Measurements from ENCODE around the gene SGPL1.
A peak's percentile ranks its signal among the peaks of the same experiment; 100 is the strongest.
"Not testable (repeated sequence)": the region's sequence is repeated elsewhere in the genome, so short reads cannot be mapped to it uniquely, and the experiment has no call there.

The SGPL1 gene

DNA sequence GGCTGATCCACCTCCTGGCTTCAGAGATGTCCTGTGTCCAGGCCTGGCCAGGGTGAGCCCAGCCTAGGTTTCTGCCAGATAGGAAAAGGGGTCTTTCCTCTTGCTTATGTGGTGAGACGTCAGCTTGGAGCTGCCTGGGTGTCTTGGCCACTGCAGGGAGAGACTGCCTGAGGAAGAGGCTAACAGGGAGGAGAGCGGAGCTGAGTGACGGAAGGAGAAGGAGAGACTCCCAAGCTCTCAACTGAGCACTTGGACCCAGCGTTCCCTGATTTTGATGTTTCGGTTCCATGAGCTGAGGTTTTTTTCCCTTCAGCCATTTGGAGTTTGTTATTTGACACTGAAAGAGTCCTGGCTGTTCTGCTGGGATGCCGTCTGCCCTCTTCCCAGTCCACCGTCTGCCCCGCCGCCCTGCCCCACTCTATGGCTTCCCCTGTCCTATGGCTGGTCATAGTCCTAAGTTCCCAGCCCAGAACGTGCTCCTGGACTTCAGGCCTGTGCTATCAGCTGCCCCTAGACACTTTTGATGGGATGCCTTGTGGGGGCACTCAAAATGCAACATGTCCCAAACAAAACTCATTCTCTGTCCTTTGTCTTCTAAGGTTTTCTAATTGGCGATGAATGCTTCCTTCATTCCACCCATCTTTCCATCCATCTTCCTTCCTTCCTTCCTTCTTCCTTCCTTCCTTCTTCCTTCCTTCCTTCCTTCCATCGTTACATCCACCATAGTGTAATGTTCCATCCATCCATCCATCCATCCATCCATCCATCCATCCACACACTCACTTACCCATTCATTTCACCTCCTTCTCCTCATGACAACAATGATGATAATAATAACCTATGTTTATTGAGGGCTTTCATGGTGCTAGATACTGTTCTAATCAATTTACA is 92.9 kb downstream of the SGPL1 start:
- DNase-seq: no peak

DNA sequence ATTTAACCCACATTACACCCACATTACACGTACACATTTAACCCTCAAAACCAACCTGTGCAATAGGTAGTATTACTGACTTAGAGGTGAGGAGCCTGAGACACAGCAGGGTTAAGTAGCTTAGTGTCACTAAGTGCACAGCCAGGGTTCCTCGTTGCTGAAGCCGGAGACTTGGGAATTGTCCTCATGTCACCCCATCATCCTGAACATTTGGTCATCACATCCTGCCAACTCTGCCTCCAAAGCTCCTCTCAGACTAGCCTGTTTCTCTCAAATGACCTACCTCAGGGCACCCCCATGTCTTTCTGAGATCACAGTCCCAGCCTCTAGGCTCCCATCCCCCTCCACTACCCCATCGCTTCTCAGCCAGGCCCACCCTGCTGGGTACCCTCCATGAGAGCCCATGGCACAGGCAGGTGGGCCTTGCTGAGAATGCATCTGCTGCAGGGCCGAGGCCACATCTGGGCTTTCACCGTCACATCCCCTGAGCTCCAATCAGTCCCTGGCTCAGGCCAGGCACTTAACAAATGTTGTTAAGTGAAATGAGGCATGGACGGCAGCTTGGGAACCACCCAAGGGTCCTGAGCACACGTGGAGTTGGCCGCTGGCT is 93.7 kb downstream of the SGPL1 start:
- DNase-seq: no peak

DNA sequence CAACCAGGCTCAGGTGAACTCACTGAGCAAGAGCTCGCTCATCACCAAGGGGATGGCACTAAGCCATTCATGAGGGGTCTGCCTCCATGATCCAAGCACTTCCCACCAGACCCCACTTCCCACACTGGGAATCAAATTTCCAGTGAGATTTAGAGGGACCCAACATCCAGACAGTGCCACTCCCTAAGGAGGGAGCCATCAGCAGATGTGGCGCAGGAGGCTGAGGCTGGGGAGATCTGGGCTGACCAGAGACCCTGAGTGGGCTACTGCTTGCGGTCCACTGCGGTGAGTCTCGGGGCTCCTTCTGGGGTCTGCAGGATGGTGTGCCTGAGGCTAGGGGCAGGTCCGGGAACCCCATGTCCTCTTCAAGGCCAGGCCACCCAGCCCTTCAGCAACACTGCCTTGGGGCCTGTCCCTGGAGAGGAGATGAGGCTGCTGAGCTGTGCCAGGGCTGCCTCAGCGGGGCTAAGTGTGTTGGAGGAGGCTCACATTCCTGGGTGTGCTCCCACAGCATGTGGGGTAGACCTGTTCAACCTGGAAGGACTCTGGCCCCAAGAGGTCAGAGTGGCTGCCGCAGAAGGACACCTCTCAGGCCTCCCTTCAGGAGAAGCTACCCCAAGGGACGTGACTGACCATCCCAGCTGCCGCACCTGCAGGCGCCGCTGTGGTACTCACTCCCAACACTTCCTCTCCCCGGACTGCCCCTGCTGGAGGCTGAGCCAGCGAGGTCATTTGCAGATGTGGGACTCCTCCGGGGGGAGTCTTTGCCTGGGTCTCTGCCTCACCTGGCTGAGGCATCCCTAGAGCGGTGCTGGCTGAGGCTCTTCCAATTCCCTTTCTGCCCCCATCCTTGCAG is 95.0 kb downstream of the SGPL1 start:
- no peak for DNase-seq

DNA sequence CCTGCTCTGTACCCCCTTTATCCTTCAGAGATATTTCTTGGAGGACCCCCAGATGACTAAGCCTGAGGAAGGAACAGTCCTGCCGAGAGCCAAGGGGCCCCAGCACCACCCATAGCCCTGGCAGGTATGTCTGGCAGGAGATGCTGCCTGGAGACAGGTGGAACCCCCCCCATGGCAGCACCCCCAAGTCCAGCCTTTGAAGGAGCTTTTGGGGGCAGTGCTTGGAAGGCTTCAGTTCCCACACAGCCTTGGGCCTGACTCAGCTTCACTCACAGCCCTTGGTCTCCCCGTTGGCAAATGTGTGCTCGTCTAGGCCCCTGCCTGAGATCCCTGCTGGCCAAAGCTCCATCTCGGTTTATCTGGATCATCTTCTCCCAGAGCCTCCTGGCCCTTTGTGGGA is 95.6 kb downstream of the SGPL1 start:
- DNase-seq: no peak

DNA sequence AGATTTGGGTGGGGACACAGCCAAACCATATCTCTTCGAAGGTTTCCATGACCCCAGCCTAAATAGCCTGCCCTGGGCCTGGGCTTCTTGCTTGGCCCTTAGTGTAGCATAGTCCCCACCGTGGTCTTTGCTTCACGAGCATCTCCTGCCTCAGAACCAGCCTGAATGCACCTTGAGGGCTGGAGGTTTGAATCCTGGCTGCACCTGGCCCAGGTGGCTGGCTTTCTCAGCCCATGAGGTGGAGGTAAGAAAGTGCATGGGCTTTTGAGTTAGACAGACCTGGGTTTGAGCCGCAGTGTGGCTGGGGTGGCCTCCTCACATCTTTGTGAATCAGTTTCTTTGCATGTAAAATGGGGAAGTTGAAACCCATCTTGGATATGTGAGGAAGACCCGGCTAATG is 96.8 kb downstream of the SGPL1 start:
- DNase-seq: no peak

DNA sequence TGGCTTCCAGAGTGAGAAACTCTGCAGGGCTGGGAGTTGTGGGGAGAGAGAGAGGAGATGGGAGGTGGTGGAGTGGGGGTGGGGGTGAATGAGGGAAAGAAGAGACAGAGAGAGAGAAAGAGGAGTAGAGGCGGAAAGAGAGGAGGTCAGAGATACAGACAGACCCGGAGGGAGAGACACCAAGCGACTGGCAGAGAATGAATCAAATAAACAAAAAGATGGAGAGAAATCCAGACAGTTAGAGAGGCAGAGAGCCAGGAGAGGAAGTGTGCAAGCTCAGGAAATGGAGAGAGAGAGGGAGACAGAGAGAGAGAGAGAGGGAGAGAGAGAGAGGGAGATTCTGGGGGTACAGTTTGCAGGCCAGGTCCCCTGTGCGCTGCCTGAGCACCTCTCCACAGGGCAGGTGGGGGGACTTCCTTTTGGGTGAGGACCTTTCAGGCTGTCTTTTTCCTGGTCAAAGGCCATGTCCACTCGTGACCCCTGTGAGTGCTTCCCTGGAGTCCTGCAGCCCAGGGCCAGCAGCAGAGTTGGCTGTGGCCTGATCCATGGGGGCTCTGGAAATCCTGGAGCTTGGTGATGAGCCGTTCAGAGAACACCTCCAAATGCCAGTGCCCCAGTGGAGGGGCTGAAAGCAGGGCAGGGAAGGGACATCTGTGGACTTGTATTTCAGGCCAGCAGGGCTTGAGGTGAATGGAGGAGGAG is 97.6 kb downstream of the SGPL1 start:
- no peak for DNase-seq

DNA sequence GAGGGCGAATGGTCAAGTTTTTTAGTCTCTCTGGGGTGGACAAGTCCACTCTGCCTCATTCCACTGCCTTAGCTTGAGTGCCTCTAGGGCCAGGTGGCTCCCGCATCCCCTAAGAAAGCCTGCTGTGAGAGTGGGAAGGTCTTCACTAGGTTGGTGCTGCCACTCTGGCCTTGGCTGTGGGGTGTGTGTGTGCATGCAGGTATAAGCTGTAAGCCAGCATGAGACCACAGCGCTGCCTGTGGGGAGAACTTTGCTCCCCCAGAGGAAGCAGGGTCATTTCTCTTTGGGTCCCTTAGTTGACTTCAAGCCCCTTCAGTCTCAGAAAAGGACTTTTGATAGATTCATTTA is 98.1 kb downstream of the SGPL1 start:
- DNase-seq: no peak

DNA sequence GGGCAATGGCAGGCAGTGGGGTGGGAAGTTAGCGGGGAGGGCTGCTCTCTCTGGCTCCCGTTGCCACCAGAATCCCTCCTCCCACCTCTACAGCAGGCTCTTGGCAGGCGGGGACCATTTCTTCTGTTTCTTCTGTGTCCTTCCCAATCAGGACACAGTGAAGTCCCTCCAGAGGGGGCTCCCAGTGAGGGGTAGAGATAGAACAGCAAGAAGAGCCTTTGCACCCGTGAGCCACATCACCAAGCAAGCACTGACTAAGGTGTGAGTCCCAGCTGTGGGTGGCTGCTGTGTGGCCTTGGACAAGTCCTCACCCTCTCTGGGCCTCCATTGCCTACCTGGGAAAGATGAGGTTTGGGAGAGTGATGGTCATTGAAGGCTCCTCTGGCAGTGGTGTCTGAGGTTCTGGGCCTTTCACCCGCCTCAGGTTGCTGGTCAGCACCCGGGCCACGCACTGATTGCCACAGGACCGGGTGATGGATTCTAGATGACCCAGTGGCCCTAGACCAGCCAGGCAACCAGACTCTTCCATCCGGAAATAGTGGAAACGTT is 98.6 kb downstream of the SGPL1 start:
- DNase-seq: no peak

DNA sequence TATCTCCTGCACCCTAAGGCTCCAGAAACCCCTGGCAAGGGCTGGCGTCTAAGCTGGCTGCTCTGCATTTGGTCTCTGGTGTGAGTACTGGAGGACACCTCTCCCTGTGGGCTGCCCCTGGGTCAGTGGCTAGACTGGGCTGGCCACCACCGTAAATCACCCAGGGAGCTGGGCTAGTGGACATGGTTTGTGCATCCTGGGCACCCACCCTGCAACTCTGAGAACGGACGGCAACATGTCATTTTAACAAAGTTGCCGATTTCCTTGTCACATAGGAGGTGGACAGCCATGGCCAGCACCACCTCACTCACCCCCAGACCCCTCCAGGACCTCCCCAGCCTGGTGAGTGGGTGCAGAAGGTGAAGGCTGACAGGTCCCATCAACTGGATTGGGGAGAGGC is 99.5 kb downstream of the SGPL1 start:
- no peak for DNase-seq

DNA sequence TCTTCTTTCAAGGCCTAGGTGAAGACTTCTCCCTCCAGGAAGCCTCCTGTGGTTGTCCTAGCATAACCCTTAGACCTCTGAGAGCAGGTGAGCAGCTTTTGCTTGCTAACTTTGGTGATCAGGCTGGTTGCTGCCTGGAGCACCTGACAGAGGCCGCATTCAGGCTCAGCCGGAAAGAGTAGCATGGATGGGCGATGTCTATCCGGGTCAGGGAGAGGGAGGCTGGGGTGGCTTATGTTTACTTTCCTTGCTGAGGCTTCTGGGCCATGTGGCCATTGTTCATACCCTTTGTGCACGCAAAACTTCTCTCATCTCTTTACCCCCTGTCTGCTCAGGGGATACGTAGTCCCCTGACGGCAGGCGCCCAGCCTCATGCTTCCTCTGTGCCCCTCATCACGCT is 100.1 kb downstream of the SGPL1 start:
- no peak for DNase-seq

DNA sequence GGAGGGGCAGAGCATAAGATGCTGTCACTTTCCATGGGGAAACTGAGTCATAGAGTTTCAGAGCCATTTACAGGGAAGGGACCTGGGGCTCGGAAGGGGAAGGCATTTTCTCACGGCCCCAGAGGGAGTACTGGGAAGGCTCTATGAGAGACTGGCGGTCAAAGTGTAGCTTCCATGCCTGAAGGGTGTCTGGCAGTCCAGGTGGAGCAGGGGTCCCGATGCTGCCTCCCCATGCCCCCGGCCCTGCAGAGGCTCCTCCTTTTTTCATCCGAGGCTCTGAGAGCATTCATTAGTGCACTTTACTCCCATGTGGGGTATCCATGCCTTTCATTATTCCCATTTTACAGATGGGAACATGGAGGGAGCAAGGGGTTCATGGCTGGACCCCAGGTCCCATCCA is 100.5 kb downstream of the SGPL1 start:
- DNase-seq: no peak

DNA sequence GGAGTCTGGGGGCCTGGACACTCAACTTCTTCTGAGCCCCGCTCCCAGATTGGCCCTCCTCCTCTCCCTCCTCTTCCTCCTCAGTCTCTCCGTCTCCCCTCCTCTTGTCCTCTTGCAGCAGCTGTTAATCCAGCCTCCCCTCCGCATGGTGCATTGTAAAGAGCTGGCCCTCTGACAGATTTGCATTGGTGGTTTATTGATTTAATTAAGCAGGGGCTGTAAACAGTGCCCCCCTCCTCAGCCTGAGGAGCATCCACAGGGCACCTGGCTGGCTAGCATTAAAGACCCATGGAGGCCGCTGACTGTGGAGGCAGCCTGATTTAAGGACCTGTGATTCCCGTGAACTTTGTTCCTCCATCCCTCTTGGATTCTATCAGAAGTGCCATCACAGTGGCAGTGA is 101.5 kb downstream of the SGPL1 start:
- DNase-seq: no peak

DNA sequence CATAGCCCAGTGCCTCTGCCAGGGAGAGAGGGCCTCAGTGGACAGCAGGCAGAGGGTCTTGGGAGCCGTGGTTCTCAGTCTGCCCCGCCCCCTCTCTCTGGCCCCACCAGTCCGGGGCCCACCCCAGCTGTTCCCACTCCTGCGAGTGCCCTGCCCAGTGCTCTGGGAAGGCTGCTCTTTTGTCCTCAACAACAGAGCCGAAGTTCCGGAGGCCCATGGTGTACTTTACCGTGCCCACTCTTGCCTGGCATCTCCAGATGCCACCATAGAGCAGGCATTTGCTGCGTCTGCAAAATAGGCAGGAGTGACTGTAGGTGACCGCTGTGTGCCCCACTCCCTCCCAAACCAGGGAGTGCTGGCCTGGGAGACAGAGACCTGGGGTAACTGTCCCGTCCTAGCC is 101.9 kb downstream of the SGPL1 start:
- DNase-seq: no peak

DNA sequence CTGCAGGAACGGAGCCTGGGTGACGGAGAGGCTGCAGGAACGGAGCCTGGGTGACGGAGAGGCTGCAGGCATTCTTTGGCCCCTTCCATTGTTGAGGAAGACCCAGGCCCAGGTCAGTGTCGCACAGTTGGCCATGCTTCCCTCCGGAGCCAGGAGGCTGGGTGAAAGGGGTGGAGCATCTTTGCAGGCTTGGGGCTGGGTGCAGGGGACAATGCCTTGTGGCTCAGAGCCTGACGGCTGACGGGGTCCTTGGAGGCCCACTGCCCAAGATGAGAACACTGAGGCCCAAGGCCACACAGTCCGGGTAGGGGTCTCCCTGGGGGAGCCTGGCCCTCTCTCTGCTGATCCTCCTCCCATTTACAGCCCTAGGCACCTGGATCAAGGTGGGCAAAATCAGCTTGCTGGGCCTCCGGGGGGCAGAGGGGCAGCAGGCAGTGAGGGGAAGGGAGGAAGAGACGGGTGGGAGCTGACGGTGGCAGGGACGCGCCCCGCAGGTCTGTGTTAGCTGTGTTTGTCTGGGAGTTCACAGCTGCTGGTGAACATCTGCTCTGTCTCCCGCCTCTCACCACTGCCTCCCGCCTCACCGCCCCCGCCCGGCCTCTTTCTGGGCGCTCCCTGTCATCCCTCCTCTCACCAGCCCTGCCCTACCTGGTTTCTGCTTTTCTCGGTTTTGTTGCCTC is 103.2 kb downstream of the SGPL1 start:
- no peak for DNase-seq

DNA sequence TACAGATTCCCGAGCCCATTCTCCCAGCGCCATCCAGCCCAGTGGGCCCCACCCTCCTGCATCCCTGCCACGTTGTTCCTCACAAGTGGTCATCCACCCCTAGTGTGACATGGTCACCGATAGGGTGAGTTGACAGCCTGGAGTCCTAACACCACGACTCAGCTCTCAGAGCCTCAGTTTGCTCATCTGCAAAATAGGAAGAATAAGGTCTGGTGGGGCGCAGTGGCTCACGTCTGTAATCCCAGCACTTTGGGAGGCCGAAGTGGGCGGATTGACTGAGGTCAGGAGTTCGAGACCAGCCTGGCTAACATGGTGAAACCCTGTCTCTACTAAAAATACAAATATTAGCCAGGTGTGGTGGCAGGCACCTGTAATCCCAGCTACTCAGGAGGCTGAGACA is 104.2 kb downstream of the SGPL1 start:
- not testable (repeated sequence) for DNase-seq

DNA sequence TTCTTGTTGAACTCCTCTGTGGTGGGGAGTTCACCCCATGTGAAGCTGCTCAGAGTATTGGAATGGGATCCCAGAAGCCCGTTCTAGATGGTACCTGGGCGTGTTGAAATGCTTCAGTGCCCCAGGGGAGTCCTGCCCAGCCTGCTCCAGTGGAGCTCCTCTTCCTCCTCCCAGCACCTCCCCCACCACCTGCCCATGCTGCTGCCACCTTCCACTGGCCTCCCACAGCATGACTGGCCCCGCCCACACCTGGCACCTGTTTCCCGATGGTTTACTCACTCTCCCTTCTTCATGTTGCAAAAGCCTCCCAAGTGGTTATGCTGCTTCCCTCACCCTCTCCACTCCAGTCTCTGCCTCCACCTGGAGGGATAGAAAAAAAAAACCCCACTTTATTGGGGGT is 104.8 kb downstream of the SGPL1 start:
- no peak for DNase-seq

DNA sequence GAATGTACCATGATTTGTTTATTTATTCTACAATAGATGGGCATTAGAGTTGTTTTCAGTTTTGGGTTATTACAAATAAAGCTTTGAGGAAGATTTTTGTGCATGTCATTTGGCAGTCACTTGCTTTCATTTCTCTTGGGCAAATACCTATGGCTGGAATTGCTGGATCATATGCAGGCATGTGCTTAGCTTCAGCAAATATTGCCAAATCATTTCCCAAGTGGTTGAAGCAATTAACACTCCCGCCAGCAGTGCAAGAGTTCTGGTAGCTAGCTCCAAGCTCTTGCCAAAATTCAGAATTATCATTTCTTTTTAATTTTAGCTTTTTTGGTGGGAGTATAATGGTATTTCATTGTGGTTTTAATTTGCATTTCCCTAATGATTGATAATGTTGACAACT is 105.5 kb downstream of the SGPL1 start:
- no peak for DNase-seq

DNA sequence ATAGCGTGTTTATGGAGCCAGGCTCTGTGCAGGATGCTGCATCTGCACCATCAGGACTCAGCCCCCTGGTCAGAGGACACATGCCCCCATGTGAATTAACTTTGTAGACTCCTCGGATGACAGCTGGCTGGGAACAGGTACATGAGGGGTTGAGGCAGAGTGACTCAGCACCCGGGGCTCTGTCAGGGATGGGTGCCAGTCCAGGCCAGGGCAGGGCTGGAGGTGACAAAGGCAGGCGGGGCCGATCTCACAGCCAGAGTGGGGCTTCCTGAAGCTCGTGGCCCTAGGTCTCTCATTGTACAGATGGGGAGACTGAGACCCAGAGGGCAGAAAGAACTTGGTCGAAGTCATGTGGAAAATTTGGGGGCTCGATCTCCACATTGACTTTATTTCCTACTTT is 107.9 kb downstream of the SGPL1 start:
- DNase-seq: no peak

DNA sequence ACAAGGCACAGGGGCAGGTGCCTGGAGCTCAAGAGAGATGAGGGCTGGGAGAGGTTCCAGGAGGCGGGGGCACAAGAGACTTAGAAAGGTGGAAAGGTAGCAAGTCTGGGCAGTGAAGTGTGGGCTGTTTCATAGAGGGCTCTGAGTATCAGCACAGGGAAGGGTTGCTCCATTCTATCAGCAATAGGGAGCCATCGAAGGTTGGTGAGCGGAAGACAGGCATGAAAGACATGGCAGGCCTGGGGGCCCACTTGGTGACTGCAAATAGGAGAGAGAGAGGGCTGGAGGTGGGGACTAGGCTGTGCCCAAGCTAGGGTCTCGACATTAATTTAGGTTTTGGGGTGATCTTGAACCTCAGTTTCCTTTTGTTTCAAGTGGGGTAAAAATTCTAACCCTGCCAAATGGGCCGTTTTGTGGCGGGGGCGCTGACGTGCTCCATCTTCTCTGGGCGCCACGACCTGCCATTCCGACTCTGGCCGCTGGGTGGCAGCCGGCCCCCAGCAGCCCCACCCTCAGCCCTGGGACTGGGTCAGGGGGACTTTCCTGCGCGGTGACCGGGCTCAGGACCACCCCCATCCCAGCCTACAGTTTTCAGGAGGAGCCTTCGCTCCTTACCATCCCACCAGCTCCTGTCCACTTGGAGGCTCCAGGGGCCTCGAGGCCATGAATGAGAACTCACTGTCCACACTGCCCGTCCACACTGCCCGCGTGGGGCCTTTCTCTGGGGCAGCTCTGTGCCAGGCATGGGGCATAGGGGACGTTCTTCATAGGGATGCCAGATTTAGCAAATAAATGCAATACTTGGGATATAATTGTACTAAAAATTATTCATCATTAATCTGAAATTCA is 109.9 kb downstream of the SGPL1 start:
- peak; percentile 53 for DNase-seq

DNA sequence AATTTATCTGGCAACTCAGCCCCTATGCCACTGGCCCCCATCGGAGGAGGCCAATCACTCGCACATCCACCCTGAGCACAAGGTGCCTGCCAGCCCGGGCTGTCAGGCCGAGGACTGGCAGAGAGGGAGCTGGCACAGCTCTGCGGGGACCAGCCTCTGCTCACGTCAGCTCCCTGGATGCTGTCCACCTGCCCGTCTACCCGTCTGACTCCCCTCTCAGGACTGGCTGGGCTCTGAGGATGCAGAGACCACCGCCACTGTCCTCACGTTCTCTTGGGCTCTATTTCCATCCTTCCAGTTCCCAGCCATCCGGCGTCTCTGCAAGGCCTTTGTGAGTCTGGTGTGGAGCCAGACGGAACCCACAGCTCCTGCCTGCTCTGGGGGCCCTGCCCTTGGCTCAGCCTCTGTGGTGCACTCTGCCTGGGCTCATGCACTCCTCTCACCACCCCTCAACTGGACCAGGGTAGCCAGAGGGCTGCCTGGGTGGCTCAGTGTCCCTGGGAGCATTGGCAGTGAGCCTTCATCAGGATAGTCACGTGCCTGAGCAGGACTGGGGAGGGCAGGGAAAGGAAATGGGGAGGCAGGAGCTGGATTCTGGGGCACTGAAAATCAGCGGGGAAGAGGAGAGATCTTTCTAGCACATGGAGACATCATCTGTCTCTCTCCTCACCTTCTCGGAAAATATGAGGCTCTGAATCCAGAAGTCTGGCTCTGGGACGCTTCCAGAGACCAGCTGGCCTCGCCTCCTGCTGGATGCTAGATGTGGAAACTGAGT is 110.7 kb downstream of the SGPL1 start:
- DNase-seq: no peak
